ENCODE measurements around the gene WNT2B.

The WNT2B gene

GRCh38 chr1:112492076-112492475, 16.7 kb upstream of the WNT2B start:
- H3K27ac Mint-ChIP-seq, result no peak overlapping the region
- peaks cover 33% of the 10 kb centered on the region for H3K27me3 Mint-ChIP-seq
- no peak overlapping the region for H3K4me3 Mint-ChIP-seq
- DNase-seq, result no peak
- no peaks in the 10 kb centered on the region for H3K4me1 Mint-ChIP-seq (ENCODE audit: low read depth)
- no peaks in the 10 kb centered on the region for H3K36me3 Mint-ChIP-seq (ENCODE audit: low read depth)
- no peaks in the 10 kb centered on the region for H3K9me3 Mint-ChIP-seq

DNA sequence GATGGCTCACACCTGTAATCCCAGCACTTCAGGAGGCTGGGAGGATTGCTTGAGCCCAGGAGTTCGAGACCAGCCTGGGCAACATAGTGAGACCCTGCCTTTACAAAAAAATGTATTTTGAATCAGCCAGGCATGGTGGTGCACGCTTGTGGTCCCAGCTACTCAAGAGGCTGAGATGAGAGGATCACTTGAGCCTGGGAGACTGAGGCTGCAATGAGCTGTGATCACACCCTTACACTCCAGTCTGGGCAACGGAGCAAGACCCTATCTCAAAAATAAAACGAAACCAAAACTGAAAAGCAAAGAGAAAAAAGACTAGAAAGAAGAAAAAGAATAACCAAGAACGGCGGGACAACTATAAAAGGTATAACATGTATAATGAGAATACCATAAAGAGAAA, 15.4 kb upstream of the WNT2B start:
- Mint-ChIP-seq H3K27ac (no peak overlapping the region), H3K4me1 (ENCODE audit: low read depth) (no peaks in the 10 kb centered on the region), H3K9me3 (no peaks in the 10 kb centered on the region), H3K36me3 (ENCODE audit: low read depth) (no peaks in the 10 kb centered on the region), H3K4me3 (no peak overlapping the region), H3K27me3 (peaks cover 42% of the 10 kb centered on the region)
- no peak for DNase-seq

GRCh38 chr1:112496290-112496689, 12.5 kb upstream of the WNT2B start:
- H3K27me3 Mint-ChIP-seq, result peaks cover 53% of the 10 kb centered on the region
- H3K4me3 Mint-ChIP-seq, result no peak overlapping the region
- H3K36me3 Mint-ChIP-seq (ENCODE audit: low read depth), result no peaks in the 10 kb centered on the region
- H3K9me3 Mint-ChIP-seq, result no peaks in the 10 kb centered on the region
- DNase-seq, result no peak
- H3K27ac Mint-ChIP-seq, result no peak overlapping the region
- no peaks in the 10 kb centered on the region for H3K4me1 Mint-ChIP-seq (ENCODE audit: low read depth)

DNA sequence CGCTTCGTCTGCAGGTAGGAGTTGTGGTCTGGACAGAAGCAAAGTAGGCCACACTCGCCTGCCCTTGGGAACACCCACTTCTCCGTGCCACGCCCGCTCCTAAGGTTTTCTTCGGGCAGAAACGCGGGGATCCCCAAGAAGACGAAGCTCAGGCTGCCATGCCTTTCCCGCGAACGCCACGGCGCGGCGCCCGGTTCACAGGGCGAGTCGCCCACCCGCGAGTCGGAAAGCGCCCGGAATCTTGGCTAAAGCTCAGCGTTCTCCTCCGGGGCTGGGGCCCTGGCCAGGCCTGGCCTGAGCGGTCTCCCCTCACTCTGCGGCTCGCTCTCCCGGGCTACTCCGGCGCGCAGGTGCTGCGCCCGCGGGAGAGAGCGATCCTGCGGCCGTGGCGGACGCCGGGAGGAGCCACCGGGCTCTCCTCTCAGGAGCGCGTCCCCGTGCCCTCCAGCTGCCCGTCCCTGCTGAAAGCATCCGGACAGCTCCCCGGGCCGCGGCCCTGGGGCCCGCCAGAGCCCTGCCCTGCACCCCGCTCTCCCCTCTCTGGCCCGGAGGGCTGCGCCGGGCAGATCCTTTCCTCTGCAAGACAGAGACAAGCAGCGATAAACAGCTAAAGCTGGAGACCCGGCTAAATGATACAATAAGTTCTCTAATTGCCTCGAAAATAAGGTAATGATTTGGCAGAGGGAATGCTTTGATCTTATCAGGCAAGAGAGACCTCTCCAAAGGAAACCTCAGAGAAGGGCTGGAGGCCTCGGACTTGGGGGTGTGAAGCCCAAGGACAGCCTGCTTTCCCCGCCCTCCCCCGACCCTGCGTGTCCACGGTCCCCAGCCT, 6.7 kb upstream of the WNT2B start:
- Mint-ChIP-seq H3K36me3 (ENCODE audit: low read depth) (no peaks in the 10 kb centered on the region), H3K27ac (no peak overlapping the region), H3K9me3 (no peaks in the 10 kb centered on the region), H3K4me1 (ENCODE audit: low read depth) (peaks cover 10% of the 10 kb centered on the region), H3K27me3 (peaks cover 76% of the 10 kb centered on the region), H3K4me3 (peak overlapping the region; percentile 53)
- peak; percentile 76 for DNase-seq

- H3K27me3 Mint-ChIP-seq, result peaks cover 74% of the 10 kb centered on the region
- no peak overlapping the region for H3K27ac Mint-ChIP-seq
- no peaks in the 10 kb centered on the region for H3K36me3 Mint-ChIP-seq (ENCODE audit: low read depth)
- H3K9me3 Mint-ChIP-seq, result no peaks in the 10 kb centered on the region
- peaks cover 14% of the 10 kb centered on the region for H3K4me1 Mint-ChIP-seq (ENCODE audit: low read depth)
- peak overlapping the region; percentile 48 for H3K4me3 Mint-ChIP-seq
- DNase-seq, result no peak
These were observed 5.9 kb upstream of the WNT2B start for GRCh38 chr1:112502826-112503225.

DNA sequence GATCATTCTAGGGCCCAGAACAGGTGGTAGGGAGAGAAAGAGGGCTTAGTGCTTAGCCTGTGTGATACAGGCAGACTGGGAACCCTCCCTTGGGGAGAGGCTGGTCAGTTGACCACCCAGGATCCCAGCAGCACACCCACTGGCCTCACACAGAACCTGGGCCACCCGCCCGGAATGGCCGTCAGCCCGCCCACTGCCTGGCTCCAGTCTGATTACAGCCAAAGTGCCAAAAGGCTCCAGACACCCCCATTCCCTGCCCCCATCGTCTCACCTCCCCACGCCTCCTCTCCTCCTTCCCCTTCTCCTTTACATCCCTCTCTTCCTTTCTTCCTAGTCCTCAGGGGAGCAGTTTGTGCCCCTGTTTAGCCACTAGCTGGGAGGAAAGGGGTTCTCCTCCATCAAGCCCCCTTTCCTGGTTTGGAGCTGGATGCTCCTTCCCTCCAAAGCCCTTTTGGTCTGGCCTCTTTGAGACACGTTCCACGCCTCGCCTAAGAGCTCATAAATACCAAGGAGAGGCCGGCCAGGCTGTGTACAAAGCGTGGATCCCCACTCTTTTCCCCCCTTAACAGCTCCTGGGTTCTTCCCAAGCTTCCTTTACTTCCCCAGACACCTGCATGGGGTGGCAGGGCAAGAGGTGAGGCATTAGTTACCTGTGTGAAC, 4.6 kb upstream of the WNT2B start:
- peaks cover 21% of the 10 kb centered on the region for H3K4me1 Mint-ChIP-seq (ENCODE audit: low read depth)
- H3K4me3 Mint-ChIP-seq, result no peak overlapping the region
- peaks cover 67% of the 10 kb centered on the region for H3K27me3 Mint-ChIP-seq
- H3K27ac Mint-ChIP-seq, result no peak overlapping the region
- H3K36me3 Mint-ChIP-seq (ENCODE audit: low read depth), result no peaks in the 10 kb centered on the region
- no peaks in the 10 kb centered on the region for H3K9me3 Mint-ChIP-seq
- no peak for DNase-seq

DNA sequence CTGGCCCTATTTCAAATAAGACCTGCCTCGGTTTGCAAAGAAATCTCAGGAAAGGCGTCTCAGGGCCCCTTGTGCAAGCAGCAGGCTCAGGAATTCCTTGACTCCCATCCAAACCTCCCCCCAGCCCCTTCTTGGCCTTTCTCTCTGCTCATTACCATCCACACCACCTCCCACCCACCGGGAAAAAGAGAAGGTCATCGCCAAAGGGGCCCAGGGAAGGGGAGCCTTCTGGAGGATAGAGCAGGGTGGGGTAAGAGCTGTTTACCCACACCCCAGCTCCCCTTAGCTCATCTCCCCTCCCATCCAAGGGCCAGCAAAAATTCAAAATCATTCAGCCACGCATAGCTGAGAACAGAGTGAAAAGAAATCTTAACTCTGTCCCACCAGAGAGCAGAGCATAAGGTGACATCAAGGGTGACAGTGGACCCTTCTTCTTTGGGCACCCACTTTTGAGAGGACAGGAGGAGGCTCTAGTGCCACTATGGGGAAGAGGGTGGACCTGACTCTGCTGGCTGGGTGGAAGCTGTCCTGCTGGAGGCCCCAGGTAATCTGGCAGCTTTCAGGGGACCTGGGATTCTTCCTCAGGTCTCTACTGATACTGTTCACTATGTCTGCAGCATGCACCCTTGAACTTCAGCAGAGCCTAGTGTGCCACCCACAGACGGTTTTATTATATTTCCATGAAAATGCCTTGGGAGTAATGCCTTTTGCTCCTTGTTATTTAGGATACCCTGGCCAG, 3.9 kb upstream of the WNT2B start:
- H3K4me1 Mint-ChIP-seq (ENCODE audit: low read depth), result peaks cover 21% of the 10 kb centered on the region
- H3K9me3 Mint-ChIP-seq, result no peaks in the 10 kb centered on the region
- no peaks in the 10 kb centered on the region for H3K36me3 Mint-ChIP-seq (ENCODE audit: low read depth)
- DNase-seq, result no peak
- H3K4me3 Mint-ChIP-seq, result no peak overlapping the region
- no peak overlapping the region for H3K27ac Mint-ChIP-seq
- peaks cover 68% of the 10 kb centered on the region for H3K27me3 Mint-ChIP-seq

DNA sequence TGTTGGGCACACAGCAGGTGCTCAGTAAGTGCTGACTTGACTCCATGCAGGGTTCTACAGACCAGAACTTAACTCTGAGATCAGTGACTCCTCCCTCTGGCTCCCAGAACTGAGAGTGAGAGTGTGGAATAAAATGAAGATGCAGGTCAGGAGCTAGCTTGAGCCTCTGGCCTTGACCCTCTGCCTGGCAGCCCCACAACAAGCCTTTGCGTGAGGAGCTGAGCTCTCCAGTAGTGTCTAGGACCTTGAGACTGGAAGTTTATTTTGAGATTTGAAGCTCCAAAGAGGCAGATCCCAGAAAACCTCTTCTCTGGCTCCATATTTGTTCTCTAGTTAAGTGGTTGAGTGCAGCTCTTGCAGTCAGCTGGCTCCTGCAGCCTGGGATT, 3.4 kb upstream of the WNT2B start:
- Mint-ChIP-seq H3K4me3 (no peak overlapping the region), H3K36me3 (ENCODE audit: low read depth) (no peaks in the 10 kb centered on the region), H3K27me3 (peaks cover 70% of the 10 kb centered on the region), H3K4me1 (ENCODE audit: low read depth) (peaks cover 21% of the 10 kb centered on the region), H3K9me3 (no peaks in the 10 kb centered on the region), H3K27ac (no peak overlapping the region)
- no peak for DNase-seq

GRCh38 chr1:112505878-112506277, 2.9 kb upstream of the WNT2B start:
- no peak overlapping the region for H3K4me3 Mint-ChIP-seq
- no peak overlapping the region for H3K27ac Mint-ChIP-seq
- no peak for DNase-seq
- no peaks in the 10 kb centered on the region for H3K9me3 Mint-ChIP-seq
- H3K36me3 Mint-ChIP-seq (ENCODE audit: low read depth), result no peaks in the 10 kb centered on the region
- peaks cover 73% of the 10 kb centered on the region for H3K27me3 Mint-ChIP-seq
- H3K4me1 Mint-ChIP-seq (ENCODE audit: low read depth), result peaks cover 21% of the 10 kb centered on the region

- peaks cover 69% of the 10 kb centered on the region for H3K27me3 Mint-ChIP-seq
- H3K27ac Mint-ChIP-seq, result no peak overlapping the region
- H3K36me3 Mint-ChIP-seq (ENCODE audit: low read depth), result no peaks in the 10 kb centered on the region
- peaks cover 21% of the 10 kb centered on the region for H3K4me1 Mint-ChIP-seq (ENCODE audit: low read depth)
- no peaks in the 10 kb centered on the region for H3K9me3 Mint-ChIP-seq
- DNase-seq, result no peak
- no peak overlapping the region for H3K4me3 Mint-ChIP-seq
These were observed 2.5 kb upstream of the WNT2B start for GRCh38 chr1:112506306-112506705.

DNA sequence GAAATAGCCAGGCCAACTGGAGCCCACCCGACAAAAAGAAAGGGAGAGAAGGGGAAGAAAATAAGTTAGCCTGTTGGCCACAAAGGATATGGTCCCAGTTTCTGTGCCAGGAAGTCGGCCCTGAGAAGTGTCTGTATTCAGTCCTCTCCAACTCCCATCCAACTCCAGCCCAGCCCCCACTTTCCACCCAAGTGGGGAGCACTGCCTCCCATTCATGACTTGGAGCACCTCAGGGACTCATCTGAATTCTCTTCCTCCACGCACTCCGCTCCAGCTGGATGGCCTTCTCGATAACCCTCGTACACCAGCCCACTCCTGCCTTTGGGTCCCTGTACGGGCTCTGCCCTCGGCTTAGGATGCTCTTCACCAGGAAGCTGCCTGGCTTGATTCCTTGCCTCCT, 2.0 kb upstream of the WNT2B start:
- H3K4me3 Mint-ChIP-seq, result no peak overlapping the region
- peaks cover 17% of the 10 kb centered on the region for H3K4me1 Mint-ChIP-seq (ENCODE audit: low read depth)
- H3K9me3 Mint-ChIP-seq, result no peaks in the 10 kb centered on the region
- DNase-seq, result no peak
- peaks cover 65% of the 10 kb centered on the region for H3K27me3 Mint-ChIP-seq
- H3K27ac Mint-ChIP-seq, result no peak overlapping the region
- no peaks in the 10 kb centered on the region for H3K36me3 Mint-ChIP-seq (ENCODE audit: low read depth)

DNA sequence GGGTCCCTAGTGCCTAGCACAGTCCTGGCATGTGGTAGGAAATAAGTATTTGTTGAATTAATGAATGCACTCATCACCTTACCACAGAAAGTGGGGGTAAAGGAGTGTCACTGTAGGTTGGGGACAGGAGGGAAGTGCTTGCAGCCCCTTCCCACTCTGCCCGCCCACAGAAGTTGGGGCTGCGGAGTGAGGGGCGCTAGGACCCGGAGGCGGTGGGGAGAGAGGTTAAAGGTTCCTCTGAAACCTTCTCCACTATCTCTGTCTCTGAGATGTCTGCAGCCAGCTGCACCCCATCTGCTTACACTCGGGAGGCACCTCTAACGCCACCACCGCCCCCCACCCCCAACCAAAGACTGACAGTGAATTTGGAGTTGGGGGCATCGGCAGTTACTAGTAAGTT, 1.4 kb upstream of the WNT2B start:
- H3K36me3 Mint-ChIP-seq (ENCODE audit: low read depth), result no peaks in the 10 kb centered on the region
- no peaks in the 10 kb centered on the region for H3K9me3 Mint-ChIP-seq
- peaks cover 61% of the 10 kb centered on the region for H3K27me3 Mint-ChIP-seq
- H3K27ac Mint-ChIP-seq, result no peak overlapping the region
- H3K4me3 Mint-ChIP-seq, result peak overlapping the region; percentile 74
- no peak for DNase-seq
- peaks cover 14% of the 10 kb centered on the region for H3K4me1 Mint-ChIP-seq (ENCODE audit: low read depth)

- peaks cover 12% of the 10 kb centered on the region for H3K4me1 Mint-ChIP-seq (ENCODE audit: low read depth)
- peak; percentile 54 for DNase-seq
- peak overlapping the region; percentile 74 for H3K4me3 Mint-ChIP-seq
- H3K27me3 Mint-ChIP-seq, result peaks cover 56% of the 10 kb centered on the region
- no peaks in the 10 kb centered on the region for H3K9me3 Mint-ChIP-seq
- no peaks in the 10 kb centered on the region for H3K36me3 Mint-ChIP-seq (ENCODE audit: low read depth)
- H3K27ac Mint-ChIP-seq, result no peak overlapping the region
These were observed 866 bp upstream of the WNT2B start for GRCh38 chr1:112507921-112508277.

GRCh38 chr1:112509005-112509659, 367 bp downstream of the WNT2B start:
- peaks cover 44% of the 10 kb centered on the region for H3K27me3 Mint-ChIP-seq
- H3K27ac Mint-ChIP-seq, result no peak overlapping the region
- peak overlapping the region; percentile 43 for H3K4me3 Mint-ChIP-seq
- H3K4me1 Mint-ChIP-seq (ENCODE audit: low read depth), result peaks cover 12% of the 10 kb centered on the region
- H3K36me3 Mint-ChIP-seq (ENCODE audit: low read depth), result no peaks in the 10 kb centered on the region
- DNase-seq, result peak; percentile 62
- H3K9me3 Mint-ChIP-seq, result no peaks in the 10 kb centered on the region
